Body of pancreas (tissue), 4 donors: Measurements from ENCODE around the gene UBAC2.

Experiments used
- CTCF ChIP-seq, 7 experiments: fragments of 450-650 bp in 4 of 7; fragments of 200-600 bp in 3 of 7; sonication (generic) in 3 of 7; IDR thresholded peaks; one replicate each; pipeline ENCODE4 v1.5.1; 2016 to 2019; ENCODE audit warnings: antibody characterized with exemption in 7 of 7
- POLR2A ChIP-seq, 3 donors: fragments of 450-650 bp; IDR thresholded peaks; one replicate each; pipeline ENCODE4 v1.6.1; 2016; ENCODE audit warnings: antibody characterized with exemption in 3 of 3, mild to moderate bottlenecking in 2 of 3

- TF ChIP-seq CTCF (IDR thresholded peaks at IDR 0.05) (no peak), POLR2A (IDR thresholded peaks at IDR 0.05) (no peak)
Measured at GRCh38 chr13:99346335-99347042, 145.8 kb downstream of the UBAC2 start.
